ENCODE results near the gene LDLRAD4.
"Not testable (repeated sequence)": the region's sequence is repeated elsewhere in the genome, so short reads cannot be mapped to it uniquely, and the experiment has no call there.

LDLRAD4 gene

GRCh38 chr18:13460946-13461345, 242.4 kb downstream of the LDLRAD4 start:
- no peak for DNase-seq (ENCODE audit: low read depth, low spot score)

DNA sequence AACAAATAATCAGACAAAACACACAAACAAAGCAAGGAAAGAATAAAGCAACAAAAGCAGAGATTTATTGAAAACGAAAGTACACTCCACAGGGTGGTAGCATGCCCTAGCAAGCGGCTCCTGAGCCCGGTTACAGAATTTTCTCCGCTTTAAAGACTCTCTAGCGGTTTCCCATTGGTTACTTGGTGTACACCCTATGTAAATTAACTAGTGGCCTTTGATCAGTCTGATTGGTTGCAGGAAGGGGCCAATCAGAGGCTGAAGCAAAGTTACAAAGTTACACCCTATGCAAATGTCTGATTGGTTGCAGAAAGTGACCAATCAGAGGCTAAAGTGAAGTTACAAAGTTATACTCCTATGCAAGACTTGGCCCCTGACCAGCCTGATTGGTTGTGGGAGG, 242.9 kb downstream of the LDLRAD4 start:
- DNase-seq (ENCODE audit: low read depth, low spot score) = no peak

DNA sequence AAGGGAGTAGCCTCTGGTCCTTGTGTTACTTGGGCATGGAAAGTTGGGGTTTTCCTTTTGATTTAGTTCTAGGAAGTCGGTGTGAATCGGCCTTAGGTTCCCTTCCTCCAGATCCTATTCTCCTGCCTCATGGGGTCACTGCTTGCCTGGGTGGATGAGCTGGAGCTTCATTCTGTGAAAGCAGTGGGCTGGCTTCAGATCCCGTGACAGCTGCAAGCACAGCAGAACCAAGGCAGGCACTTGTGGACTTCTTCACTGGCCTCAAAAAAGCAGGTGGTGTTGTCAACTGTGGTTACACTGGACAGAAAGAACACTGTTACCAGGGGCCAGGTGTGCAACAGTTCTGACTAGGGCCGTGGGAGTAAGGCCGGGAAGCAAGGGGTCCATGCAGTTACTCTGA, 243.4 kb downstream of the LDLRAD4 start:
- DNase-seq (ENCODE audit: low read depth, low spot score) = no peak

DNA sequence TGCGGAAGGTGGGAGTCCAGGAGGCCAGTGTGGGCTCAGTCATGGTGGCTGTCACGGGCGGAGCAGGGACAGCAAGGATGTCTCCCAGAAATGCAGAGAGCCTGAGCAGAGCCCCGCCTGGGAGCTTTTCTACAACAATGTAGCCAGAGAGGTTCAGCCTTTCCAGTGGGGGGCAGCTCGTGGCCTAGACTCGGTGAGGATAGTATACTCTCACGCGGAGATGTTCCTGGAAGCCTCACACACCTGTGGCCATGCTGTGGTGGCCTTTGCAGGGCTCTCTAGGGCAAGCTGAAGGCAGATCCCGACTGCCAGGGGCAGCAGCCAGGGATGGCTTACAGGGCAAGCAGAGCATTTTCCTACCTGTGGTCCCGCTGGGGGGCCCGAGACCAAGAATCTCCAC, 244.1 kb downstream of the LDLRAD4 start:
- no peak for DNase-seq (ENCODE audit: low read depth, low spot score)

DNA sequence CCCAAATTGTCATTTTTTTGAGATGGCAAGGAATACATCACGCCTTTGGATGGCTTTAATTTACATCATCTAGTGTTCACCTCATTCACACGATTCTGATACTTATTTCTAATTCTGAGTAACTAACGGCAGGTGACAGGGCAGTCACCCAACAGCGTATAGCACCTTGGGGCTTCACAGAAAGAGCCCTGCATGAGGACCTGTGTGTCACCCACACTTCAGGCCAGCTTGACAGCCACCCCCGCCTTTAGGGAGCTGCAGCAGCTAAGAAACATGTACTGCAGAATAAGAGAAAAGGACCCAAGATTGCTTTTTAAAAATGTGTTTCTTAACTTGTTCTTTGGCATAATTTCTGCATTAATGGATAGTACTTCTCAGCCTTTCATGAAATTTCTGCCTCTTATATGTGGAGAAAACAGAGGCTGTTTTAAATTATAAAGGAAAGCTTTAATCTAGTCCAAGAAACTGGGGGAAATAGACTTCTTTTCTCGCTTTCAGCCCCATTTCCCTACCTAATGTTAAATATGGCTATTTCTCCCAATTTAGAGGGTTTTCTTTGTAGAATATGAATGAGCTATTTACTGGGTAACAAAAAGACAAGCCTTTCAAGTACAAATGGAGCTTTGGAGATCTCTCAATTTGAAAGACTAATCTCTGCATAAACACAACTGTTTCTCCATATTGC, 245.1 kb downstream of the LDLRAD4 start:
- no peak for DNase-seq (ENCODE audit: low read depth, low spot score)

- no peak for DNase-seq (ENCODE audit: low read depth, low spot score)
Observed at GRCh38 chr18:13464432-13465123, 246.0 kb downstream of the LDLRAD4 start.

GRCh38 chr18:13465124-13465446, 246.5 kb downstream of the LDLRAD4 start:
- DNase-seq (ENCODE audit: low read depth, low spot score) = no peak

- no peak for DNase-seq (ENCODE audit: low read depth, low spot score)
Observed at GRCh38 chr18:13465476-13465875, 246.9 kb downstream of the LDLRAD4 start.

DNA sequence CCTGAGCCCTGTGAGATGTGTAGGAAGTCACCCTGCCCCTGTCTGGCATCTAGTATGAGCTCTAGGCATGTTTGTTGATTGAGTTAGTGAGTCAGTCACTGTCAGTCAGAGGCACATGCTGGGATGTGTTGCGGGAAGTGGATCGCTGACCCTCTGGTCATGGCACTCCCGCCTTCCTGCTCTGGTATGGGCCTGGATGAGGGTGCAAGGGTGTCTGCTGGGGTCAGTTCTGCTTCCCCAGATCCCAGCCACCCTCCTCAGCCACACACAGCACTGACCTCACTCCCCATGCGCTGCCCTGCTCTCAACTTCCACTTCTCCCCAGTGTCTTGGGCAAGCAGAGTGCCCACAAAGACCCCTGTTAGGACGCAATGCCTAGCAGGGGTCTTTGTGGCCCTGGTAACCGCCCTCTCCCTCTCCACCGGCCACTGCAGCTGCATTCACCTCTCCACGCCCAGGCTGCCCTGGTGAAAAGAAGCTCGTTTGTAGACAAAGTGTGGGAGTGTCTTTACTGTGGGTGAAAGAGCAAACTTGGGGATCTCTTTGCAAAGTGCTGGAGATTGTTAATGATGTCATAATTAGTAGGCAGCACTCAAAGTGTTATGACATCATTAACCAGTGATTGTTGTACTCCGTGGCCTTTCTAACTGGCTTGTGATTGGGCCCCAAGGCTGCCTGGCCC, 252.1 kb downstream of the LDLRAD4 start:
- no peak for DNase-seq (ENCODE audit: low read depth, low spot score)

DNA sequence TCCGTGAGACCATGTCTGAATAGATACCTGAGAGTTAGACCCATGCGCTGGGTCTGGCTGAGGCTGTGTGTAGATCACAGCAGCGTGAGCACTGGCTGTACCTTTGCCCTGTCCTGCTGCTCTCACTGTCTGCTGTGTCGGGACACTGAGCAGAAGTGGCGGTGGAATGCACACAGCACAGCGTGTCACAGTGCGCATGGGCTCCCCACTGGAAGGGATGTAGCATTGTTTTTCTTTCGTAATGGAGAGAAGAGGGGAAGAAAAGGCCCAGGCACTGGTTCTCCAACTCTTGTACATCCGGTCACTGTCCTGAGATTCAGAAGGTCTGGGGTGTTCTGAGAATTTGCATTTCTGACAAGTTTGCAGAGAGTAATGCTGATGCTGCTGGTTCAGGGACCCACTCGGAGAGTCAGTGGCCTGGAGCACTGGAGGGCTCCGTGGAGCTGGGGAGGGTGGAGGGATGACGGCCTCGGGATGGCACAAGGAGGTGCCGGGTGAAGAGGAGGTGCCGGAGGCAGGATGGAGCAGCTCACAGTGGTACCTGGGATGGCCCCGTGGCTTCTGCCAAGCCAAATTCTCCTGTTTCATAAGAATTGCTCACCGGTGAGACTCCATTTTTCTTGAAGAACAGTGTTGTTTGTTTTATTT, 252.8 kb downstream of the LDLRAD4 start:
- DNase-seq (ENCODE audit: low read depth, low spot score) = no peak

- peak; percentile 68 for DNase-seq (ENCODE audit: low read depth, low spot score)
Observed at GRCh38 chr18:13471971-13472628, 253.5 kb downstream of the LDLRAD4 start.

GRCh38 chr18:13473751-13474150, 255.2 kb downstream of the LDLRAD4 start:
- no peak for DNase-seq (ENCODE audit: low read depth, low spot score)

- DNase-seq (ENCODE audit: low read depth, low spot score) = no peak
Observed at GRCh38 chr18:13474336-13474735, 255.8 kb downstream of the LDLRAD4 start.

- no peak for DNase-seq (ENCODE audit: low read depth, low spot score)
Observed at GRCh38 chr18:13474907-13475545, 256.5 kb downstream of the LDLRAD4 start.

- DNase-seq (ENCODE audit: low read depth, low spot score) = not testable (repeated sequence)
Observed at GRCh38 chr18:13476312-13476711, 257.8 kb downstream of the LDLRAD4 start.

DNA sequence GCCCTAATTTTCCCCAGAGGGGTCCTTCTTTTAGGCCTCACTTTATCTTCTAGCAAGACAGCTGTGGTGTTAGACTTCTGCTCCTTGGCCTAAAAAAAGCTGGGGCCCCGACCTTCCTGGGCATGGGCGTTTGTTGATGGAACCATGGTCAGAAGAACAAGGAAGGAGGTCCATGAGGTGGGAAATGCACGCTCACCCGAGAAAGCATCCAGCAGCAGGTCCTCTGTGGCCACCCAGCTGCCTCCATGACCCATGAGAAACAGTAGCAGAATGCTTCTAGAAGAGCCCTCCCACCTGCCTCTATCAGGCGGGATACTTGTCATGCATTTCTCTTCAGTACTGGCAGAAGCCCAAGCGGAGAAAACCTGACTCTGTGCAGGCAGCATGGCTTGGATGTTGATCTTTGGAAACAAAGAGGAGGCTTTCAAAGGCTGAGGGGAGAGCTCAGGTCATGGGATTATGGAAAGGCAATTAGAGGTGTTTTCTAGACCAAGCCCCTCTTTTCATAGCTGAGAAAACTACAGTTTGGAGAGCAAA, 258.7 kb downstream of the LDLRAD4 start:
- DNase-seq (ENCODE audit: low read depth, low spot score) = no peak

DNA sequence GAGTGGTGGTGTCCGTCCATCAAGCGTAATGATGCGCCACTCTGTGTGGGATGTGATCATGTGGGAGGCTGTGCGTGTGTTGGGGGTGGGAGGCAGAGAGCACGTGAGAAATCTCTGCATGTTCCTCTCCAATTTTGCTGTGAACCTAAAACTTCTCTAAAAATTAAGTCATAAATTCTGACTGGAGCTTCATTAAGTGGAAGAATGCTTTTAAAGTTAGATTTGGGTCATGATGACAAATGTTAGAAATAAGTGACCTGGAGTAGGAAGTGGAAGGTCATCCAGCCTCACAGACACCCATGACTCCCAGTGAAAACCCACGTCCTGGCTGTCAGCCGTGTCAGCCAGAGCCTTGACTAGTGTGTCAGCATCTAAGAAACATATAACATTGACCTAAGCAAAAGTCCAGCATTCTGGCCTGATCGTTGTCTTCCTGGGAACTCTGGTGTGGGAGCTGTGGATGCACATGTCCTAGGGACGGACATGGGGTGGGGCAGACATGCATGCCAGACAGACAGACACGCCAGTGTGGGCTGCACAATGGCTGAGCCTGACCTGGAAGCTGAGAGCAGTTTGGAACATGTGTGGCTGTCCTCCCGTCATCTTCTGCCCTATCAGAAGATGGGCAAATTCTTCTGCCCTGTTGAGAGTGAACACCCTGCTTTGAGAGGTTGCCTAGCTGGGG, 262.2 kb downstream of the LDLRAD4 start:
- no peak for DNase-seq (ENCODE audit: low read depth, low spot score)

- no peak for DNase-seq (ENCODE audit: low read depth, low spot score)
Observed at GRCh38 chr18:13481331-13481730, 262.8 kb downstream of the LDLRAD4 start.

DNA sequence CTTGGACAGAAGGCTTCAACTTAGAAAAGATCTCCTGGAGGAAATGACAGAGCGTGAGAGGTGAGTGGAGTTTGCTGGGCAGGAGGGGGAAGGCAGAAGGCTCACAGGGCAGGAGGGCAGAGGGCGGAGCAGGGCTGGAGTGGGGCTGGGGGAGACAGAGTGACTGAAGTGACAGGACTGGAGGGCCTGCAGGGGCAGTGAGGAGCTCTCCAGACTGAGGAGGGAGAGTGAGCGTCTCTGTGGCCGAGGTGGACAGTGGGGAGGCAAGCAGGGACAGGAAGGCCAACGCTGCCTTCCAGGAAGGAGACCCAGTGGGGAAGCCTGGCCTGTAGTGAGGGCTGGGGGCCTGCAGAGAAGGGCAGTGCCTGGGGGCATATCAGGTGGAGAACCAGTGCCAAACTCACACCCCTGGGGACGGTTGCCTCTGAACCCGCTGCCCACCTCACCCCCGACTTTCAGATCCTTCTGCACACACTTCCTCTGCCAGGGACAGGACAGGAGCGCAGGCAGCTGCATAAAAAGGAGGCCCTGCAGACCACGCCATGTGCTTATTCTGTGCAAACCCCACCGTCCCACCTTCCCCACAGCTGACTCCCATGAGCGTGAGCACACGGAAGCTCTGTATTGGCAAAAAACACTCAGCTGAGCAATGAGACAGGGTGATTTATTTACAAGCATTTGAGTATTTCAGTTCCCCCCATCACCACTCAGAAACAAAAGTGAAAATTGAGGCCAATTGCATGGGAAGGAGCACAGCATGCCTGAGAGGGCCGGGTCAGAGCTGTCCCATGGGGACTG, 263.5 kb downstream of the LDLRAD4 start:
- no peak for DNase-seq (ENCODE audit: low read depth, low spot score)

GRCh38 chr18:13482618-13482945, 264.0 kb downstream of the LDLRAD4 start:
- DNase-seq (ENCODE audit: low read depth, low spot score) = no peak
